Measurements from ENCODE around the gene FMN1. TPM values are rescaled to one million over a fixed set of nuclear protein-coding genes. Genes with fewer than 3 reads are reported as not detected.

The FMN1 gene
- total and polyA plus RNA-seq, 2 of the 8 experiments (the other 6 are each of a cell fraction or from before 2014, with no cell fraction given): 0.27 to 3.7 TPM

- TF ChIP-seq SIN3A (conservative IDR thresholded peaks at IDR 0.05 in 1 of 2, IDR thresholded peaks at IDR 0.05 in 1 of 2; ENCODE audit: low read depth in 1 of 2, low read length in 2 of 2): no peak
Observed at GRCh38 chr15:33076937-33077336, 117.6 kb downstream of the FMN1 start (continued).
